ENCODE data around the gene CEP120.
"Not testable (repeated sequence)": the region's sequence is repeated elsewhere in the genome, so short reads cannot be mapped to it uniquely, and the experiment has no call there.

CEP120 gene

DNA sequence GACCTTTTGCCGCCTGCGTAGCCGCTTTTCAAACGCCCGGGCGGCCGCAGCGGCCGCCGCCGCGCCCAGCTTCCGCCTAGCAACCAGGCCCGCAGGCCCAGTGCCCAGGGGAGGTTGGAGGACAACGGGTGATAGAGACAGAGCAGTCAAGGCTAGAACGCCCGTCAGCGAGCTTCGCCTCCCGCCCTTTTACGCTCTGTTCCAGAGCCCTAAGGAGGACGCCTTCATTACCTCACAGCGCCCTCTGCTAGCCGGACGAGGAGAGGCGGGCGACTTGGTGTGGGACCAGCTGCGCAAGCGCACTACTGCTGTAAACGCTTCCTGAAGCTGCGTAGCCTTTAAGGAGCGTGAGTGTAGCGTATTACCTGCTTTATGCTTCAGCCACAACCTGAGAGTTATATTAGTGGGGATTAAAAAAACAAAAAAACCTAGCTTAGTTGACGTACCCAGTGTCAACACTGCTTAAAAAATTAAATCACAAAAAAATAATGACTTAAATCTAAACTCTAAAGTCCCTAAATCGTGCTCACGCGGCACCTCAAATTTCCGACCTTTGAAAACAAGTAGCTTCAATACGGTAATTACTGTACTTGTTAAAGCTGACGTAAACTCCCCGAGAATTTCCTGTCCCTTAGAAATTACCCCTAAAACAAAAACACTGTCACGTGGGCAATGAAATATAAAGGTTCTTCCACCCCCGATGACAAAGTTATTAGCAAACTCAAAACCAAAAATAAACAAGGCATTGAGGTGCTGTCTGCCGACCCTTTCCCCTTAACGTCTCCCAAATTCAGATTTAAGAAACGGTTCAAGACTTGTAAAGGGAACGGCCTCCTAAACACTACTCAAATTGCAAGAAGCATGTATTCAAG is at the start of gene CEP120:
Gene CEP120 (minus strand): TSS at position 126 of the 872 bp plus-strand sequence. CDS start 405 bp downstream, outside the sequence.
- peak; percentile 95 for DNase-seq (ENCODE audit: low read depth)

DNA sequence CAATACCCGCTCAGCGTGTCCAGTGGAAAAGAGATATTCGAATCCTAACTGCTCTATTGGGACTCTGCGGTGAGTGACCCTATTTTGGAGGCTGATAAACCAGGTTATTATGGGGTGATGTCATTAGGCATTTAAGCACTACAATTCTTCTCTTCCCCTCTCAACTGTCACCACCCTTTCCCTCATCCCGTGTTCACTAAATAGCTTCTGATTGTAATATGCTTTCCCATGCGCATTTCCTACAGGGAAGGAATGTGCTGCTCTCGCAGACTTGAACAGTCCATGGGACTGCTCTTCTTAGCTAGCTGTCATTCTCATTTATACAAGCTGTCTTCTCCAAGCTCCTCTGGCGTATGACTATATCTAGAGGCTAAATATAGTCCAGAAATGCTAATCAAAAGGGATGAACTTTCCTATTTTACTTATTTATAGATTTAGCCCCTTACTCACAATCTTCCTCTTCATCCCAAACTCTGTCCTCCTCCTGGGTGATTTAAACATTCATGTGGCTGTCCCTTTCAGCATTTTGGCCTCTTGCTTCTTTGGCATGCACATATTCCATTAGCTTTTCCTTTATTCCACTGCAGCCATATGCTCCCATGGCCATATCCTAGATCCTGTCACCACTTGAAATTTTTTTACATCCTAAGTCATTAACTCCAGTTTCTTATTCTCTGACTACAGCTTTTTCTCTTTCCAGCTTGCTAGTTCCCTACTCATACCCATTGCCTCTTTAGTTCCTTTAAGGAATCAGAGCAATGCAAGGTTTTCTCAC is 49.1 kb upstream of the CEP120 start:
- no peak for DNase-seq (ENCODE audit: low read depth)

DNA sequence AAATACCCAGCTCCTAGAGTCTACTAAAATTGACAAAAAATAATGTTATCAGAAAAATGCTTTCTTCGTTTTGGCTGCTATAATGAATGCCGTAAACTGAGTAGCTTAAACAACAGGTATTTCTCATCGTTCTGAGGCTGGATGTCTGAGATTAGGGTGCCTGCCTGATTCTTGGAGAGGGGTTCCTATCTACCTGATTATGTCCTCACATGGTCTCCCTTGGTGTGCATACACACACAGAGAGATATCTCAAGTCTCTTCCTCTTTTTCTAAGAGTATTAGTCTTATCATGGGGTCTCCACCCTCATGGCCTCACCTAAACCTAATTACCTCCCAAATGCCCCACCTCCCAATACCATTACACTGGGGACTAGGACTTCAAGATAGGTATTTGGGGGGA is 48.2 kb upstream of the CEP120 start:
- DNase-seq (ENCODE audit: low read depth): no peak

DNA sequence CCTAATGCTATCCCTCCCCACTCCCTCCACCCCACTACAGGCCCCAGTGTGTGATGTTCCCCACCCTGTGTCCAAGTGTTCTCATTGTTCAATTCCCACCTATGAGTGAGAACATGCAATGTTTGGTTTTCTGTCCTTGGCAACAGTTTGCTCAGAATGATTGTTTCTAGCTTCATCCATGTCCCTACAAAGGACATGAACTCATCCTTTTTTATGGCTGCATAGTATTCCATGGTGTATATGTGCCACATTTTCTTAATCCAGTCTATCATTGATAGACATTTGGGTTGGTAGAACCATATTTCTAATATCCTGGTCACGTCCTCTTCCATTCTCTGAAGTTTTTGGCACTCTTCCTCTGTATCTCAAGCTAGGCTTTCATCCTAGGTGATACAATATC is 43.6 kb upstream of the CEP120 start:
- not testable (repeated sequence) for DNase-seq (ENCODE audit: low read depth)

DNA sequence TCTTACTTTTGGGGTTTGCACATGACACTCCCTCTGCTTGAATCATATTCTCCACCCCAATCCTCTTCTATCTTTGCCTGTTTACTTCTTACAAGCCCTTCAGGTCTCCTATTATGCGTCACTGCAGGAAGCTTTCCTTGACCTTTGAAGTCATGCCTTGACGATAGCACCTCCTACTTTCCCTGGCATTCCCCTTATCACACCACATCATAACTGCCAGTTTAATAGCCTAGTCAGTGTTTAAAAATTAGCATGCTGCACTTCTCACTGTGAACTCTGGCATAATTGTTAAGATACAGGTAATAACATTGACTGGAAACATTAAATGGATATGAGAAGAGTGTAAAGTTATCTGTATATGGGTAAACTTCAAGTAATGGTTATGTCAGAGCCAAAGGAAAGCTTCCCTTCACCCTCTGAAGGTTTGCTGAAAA is 37.1 kb upstream of the CEP120 start:
- DNase-seq (ENCODE audit: low read depth): no peak

DNA sequence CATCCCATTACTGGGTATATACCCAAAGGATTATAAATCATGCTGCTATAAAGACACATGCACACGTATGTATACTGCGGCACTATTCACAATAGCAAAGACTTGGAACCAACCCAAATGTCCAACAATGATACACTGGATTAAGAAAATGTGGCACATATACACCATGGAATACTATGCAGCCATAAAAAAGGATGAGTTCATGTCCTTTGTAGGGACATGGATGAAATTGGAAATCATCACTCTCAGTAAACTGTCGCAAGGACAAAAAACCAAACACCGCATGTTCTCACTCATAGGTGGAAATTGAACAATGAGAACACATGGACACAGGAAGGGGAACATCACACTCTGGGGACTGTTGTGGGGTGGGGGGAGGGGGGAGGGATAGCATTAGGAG is 35.8 kb upstream of the CEP120 start:
- DNase-seq (ENCODE audit: low read depth): not testable (repeated sequence)

DNA sequence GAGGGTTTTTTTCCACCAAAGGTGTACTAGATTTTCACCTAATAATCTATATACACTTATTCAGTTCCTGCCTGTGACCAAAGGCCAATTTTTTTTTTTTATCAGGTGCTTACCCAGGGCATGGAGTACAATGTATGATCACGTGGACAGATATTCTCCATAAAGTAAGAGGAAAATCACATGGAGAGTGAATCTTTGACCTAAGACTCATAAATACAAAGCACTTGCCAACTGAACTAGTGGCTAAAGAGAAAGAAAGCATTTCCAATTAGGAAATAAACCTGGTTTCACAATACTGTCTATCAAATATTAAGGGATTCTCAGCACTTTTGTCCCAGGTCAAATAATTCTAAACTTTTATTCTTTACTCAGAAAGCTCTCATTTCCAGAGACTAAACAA is 33.0 kb upstream of the CEP120 start:
- DNase-seq (ENCODE audit: low read depth): no peak

DNA sequence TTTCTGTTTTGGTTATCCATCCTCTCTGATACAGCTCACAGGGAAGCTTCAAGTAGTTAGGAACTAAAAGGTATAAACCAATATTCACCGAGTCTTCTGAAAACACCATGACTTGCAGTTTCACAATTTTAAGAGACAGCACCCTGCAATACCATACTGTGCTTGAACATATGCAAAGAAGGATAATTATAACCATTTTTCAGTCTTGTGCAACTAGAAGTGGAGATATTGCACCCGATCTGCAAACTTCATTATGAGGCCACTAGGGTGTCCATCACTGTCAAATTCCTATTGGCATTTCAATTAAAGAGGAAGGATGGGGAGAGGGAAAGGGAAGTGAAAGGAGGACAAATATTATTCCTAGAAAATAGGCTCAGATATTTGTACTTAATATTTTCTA is 32.4 kb upstream of the CEP120 start:
- DNase-seq (ENCODE audit: low read depth): no peak

DNA sequence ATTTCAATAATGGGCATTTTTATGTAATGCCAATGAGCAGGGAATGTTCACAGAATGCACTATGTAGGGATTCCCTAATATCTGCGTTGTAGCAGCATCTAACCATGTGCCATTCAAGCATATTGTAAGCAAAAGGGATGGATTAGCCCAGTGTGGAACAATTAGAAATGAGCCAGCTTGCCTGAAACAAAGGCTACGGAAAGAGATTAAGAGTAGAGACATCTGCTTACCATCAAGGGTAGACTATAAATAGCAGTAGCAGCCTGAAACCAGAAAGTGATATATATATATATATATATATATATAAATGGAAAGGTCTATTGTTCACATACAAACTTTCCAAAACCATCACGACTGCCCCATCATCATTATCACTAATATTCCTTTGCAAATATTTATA is 31.9 kb upstream of the CEP120 start:
- DNase-seq (ENCODE audit: low read depth): no peak

DNA sequence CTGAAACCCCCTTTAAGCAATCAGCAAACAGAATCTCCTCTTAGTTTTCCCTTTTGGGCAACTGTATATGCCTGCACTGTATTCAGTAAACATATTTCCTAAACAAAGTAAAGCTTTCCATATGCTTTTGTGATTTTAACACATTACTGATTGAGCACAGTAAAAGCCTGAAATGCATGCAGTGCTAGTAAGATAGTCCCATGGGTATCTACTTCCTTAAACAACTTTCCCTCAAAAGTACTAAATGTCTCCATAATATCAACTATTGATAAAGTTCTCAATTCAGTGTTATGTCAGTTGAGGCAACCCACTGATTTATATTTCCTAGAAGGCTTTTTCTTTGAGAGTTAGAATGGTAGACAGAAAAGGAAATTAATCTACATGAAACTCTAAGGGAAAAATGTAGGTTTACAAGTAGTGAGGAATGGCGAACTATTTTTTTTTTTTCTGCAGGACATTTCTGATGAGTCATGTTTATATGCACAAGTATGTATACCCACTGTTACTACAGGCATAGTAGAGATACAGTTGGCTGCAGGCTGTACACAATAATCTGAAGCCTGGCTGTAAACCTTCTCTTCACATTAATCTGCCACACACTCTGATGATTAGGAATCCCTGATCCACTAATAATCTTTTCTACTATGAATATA is 31.2 kb upstream of the CEP120 start:
- DNase-seq (ENCODE audit: low read depth): no peak

DNA sequence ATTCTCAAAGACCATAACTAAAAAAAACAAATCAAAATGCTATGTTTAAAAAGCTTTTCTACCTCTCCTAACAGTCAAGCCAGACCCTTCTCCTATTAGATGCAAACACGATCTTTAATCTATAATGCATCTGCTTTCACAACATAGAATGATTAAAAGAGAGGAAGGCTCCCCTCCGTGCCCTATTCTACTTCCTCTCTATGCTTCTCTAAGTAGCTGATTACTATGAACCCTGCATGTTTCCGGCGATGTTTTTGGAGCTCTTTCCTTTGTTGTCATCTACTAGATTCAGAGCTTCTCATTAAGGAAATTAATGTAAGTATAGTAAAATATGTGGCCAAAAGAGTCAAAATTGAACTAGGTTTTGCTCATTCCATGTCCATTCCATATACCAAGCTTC is 29.2 kb upstream of the CEP120 start:
- no peak for DNase-seq (ENCODE audit: low read depth)

DNA sequence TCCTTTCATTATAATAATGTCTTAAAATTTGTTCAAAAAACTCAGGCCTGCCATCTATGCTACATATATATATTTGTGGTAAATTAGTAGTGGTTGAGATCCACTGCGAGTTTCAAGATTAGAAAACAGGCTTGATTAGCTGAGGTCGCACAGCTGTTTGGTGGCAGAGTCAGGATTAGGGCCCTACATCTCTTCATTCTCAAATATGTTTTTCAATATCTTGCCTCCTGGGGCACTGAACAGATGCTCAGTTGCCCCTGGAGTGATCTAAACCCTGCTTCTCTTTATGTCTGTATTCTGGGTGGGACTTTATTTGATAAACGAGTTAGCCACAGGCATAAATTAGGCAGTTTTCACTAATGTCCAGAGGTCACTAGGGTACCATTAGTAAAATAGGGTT is 27.8 kb upstream of the CEP120 start:
- DNase-seq (ENCODE audit: low read depth): no peak

DNA sequence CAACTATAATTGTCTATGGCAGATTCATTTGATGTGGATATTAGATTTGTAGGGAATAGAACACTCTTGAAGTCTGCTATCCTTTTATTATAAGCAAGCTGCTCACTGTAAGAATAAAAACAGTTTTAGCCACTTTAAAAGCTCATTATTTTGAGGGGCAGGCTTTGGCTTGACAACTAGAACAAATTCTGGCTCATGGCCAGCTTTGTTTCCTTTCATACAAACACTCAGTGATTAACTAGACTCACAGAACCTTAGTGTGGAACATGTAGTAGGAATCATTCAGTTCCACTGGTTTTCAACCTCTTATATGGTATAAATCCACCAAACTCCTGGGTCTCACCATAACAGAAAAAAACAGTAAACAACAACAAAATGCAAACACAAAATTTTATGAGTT is 27.4 kb upstream of the CEP120 start:
- DNase-seq (ENCODE audit: low read depth): no peak

DNA sequence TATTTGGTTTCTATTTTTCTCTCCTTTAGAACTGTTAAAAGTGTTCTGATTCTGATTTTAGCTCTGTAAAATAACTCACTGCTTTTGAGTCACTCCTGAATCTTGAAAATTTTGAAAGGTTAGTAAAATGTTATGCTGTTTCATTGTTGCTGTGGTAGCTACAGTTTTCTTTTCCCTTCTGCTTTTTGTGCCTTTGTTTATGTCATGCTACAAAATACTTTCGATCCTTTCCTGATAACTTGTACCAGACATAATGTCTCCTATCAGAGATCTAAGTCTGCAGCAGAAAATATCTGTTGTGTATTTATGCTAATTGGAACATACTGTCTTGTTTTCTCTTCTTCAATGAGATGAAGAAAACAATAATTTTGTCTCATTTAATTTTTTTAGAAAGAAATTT is 26.9 kb upstream of the CEP120 start:
- no peak for DNase-seq (ENCODE audit: low read depth)

DNA sequence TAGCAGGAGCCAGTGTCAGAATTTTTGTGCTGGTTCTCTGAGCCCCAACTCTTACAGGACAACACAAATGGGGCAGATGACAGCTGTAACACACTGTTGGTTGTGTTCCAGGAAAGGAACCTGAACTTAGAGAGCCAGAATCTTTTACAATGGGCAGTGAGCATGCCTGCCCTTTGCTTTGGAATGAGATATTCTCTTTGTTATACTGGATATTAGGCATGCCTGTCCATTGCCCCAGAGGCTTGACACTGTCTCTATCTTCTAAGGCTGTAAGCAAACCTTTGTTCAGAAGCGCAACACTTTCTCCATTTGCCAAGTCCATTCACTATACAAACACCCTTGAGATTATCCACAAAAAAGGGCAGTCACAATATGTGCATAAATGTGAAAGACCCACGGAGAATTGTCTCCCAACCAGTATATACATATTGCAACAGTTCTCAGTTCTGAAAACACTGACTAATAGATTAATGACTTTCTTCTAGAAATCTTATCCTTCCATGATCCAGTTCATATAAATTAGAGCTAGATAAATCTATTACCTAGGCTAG is 26.3 kb upstream of the CEP120 start:
- no peak for DNase-seq (ENCODE audit: low read depth)

DNA sequence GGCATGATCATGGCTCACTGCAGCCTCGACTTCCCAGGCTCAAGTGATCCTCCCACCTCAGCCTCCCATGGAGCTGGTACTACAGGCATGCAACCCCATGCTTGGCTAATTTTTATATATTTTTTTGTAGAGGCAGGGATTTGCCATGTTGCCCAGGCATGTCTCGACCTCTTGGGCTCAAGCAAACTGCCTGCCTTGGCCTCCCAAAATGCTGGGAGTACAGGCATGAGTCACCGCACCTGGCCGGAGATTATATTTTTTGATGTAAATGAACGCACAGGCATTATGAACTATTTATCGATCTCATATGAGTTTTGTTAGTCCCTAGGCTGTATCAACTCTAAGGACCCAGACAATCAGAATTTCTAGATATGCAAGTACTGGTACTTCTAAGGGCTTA is 25.5 kb upstream of the CEP120 start:
- DNase-seq (ENCODE audit: low read depth): no peak

DNA sequence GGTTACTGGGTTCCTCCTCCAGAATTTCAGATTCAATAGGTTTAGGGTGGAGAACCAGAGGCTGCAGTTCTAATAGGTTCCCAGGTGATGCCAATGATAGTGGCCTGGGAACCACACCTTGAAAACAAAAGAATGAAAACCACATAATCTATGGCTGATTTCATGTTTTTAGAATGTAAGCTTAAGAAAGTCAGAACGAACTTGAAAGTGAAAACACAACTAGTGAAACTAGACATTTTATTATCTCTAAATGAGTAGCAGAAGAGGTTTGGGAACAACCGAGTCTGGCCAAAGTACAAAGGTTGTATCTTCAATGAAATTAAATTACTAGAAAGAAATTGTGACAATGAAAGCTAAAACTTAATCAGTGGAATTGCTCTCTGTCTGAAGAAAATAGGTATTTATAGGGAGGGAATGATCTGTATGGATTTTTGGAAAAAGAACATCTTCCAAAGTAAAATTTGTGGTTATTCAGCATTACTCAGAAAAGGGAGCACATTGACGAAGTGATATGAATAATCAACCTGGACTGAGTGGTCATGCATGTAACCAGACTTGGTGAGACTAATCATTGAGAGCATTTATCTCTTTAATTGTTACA is 24.9 kb upstream of the CEP120 start:
- DNase-seq (ENCODE audit: low read depth): no peak

DNA sequence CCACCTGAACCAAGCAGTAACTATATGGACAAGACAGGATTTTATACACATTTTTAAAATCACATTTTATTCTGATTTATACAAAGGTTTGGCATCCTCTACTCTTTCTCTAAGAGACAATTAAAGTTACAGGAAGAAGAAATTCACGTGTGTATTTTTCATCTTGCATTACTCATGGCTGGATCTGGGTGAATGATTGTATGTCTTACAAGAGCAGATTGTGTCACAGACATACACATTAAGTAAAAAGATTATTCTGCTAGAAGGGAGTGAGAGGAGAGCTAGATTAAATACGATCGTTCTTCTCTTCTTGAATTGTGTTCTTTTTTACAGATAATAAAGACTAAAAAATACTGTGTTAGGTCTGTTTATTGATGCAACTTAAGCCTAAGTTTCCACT is 20.8 kb upstream of the CEP120 start:
- DNase-seq (ENCODE audit: low read depth): no peak

DNA sequence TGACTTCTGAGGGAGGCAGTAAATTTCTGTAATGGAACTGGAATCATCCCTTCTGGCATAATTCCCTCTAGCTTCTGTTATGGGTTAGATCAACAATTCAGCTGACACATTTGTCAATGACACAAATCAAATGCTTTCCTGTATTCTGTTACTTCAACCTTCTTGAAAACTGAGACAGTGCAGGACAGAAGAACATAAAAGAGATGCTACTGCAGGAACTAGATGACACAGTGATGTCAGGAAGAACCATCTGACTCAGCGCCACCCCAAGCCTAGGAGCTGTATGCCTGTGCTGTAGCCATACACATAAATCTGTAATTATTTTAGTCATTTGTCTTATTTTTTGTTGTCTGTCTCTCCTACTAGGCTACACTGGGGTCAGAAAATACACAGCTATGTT is 18.2 kb upstream of the CEP120 start:
- DNase-seq (ENCODE audit: low read depth): no peak

DNA sequence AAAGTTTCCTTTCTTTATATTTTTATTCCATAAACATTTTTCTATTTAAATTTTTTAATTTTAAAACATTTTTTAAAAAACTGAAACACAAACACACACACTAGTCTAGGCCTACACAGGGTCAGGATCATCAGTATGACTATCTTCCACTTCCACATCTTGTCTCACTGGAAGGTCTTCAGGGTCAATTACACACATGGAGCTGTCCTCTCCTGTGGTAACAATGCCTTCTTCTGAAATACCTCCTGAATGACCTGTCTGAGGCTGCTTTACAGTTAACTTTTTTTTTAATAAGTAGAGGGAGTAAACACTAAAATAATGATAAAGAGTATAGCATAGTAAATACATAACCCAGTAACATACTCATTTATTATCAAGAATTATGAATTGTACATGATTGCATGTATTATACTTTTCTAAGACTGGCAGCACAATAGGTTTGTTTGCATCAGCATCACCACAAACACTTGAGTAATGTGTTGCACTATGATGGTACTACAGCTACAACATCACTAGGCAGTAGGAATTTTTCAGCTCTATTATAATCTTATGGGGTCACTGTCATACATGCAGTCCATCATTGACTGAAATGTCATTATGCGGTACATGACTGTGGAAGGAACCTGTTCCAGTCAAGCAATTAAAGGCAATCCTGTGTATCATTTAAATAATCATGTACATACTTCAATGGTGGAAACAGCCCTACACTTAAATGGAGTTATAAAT is 17.4 kb upstream of the CEP120 start:
- DNase-seq (ENCODE audit: low read depth): no peak

DNA sequence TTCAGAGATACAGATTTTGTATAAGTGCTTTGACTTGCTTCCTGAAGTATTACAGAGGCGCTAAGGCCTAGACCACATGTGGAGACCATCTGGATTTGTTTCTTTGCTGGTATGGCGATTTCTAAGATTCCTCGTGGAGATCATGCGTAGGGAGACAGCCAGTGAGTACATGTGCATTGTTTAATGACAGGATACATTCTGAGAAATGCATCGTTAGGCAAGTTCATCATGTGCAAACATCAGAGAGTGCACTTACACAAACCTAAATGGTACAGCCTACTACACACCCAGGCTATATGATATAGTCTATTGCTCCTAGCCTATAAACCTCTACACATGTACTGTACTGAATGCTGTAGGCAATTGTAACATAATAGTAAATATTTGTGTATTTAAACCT is 16.5 kb upstream of the CEP120 start:
- DNase-seq (ENCODE audit: low read depth): no peak

Measured in stimulated activated CD8-positive, alpha-beta memory T cell treated with anti-CD3 and anti-CD28 coated beads, Interleukin-12 subunit alpha, Interleukin-12 subunit beta, amount 100 ng/mL, for 1 hour (primary cell).